K562 (cell line): Measurements from ENCODE around the gene CCDC68. TPM values are rescaled to one million over a fixed set of nuclear protein-coding genes. Genes with fewer than 3 reads are reported as not detected.

ENCODE experiments used
- ATAC-seq: fragments of 200-7000 bp; cut with Tn5 transposase; 3 replicates; pipeline ENCODE4 v1.9.1; 2020; ENCODE audit warnings: moderate library complexity
- BruUV-seq: library from RNA; stranded (reverse); fragments of 400-500 nt; replicated peaks from 2 replicates; lab custom pipeline; 2021; lab: Mats Ljungman, UMichigan
- CTCF ChIA-PET: fragments of 300-600 bp; formaldehyde crosslinking; extraction: SDS; loops from one replicate; lab custom pipeline; 2021; ENCODE audit warnings: low intra/inter-chr PET ratio; lab: Yijun Ruan, JAX
- POLR2A ChIA-PET: fragments of 300-600, 350-650 bp; sonication (Branson Sonifier 250); formaldehyde crosslinking; extraction: SDS; loops from one replicate; lab custom pipeline; 2021; ENCODE audit warnings: antibody characterized with exemption, inconsistent platforms; lab: Yijun Ruan, JAX
- DNase-seq, 4 experiments: peaks; one replicate each; pipeline versions ENCODE4 v3.0.0 to v3.0.0-alpha.2; 2011 to 2018; ENCODE audit warnings: low spot score in 3 of 4, mixed read lengths in 3 of 4; ENCODE audit errors: extremely low read depth in 1 of 4
- FAIRE-seq: peaks from 2 replicates; lab custom pipeline; 2011; peaks lifted over from hg19 to GRCh38; lab: Jason Lieb, UNC
- H2AFZ ChIP-seq: 2 replicates; pipeline ENCODE4 v1.6.0; 2011; ENCODE audit warnings: low read depth, low read length, control low read depth, inconsistent platforms
- H3K27ac ChIP-seq: fragments of 200-600 bp; 3 replicates; pipeline ENCODE4 v1.8.0; 2011; ENCODE audit warnings: low read depth, mild to moderate bottlenecking, control low read depth, inconsistent platforms, low read length, moderate library complexity, mixed read lengths; ENCODE audit errors: extremely low read depth
- H3K27me3 ChIP-seq, 2 experiments: fragments of 300-600 bp in 1 of 2; 2 replicates in 1 of 2; 3 replicates in 1 of 2; pipeline versions ENCODE4 v1.6.0 to v1.8.0; 2011; ENCODE audit warnings: inconsistent platforms in 2 of 2, low read length in 2 of 2, mild to moderate bottlenecking in 1 of 2, mixed read lengths in 1 of 2, moderate library complexity in 1 of 2; ENCODE audit not compliant: control insufficient read depth in 2 of 2, insufficient read depth in 2 of 2
- H3K36me3 ChIP-seq: fragments of 300-600 bp; 3 replicates; pipeline ENCODE4 v1.8.0; 2011; ENCODE audit warnings: mild to moderate bottlenecking, low read length, inconsistent platforms; ENCODE audit not compliant: control insufficient read depth, insufficient read depth
- H3K4me1 ChIP-seq, 2 experiments: fragments of 200-600 bp in 1 of 2; replicated peaks in 1 of 2; 2 replicates in 1 of 2; 3 replicates in 1 of 2; pipeline versions ENCODE4 v1.5.1 to v1.8.0; 2011; ENCODE audit warnings: inconsistent platforms in 2 of 2, low read length in 2 of 2, mild to moderate bottlenecking in 1 of 2, mixed read lengths in 1 of 2, moderate library complexity in 1 of 2; ENCODE audit not compliant: control insufficient read depth in 2 of 2, insufficient read depth in 2 of 2
- H3K4me2 ChIP-seq: 2 replicates; pipeline ENCODE4 v1.6.1; 2011; ENCODE audit warnings: low read length, control low read depth, inconsistent platforms, mixed read lengths; ENCODE audit not compliant: insufficient read depth
- H3K4me3 ChIP-seq: fragments of 200-600 bp; sonication (generic), shearing (Covaris generic); 2 replicates; pipeline ENCODE4 v1.5.1; 2016; ENCODE audit warnings: control low read depth, inconsistent platforms
- H3K79me2 ChIP-seq: fragments of 200-600 bp; 3 replicates; pipeline ENCODE4 v1.8.0; 2011; ENCODE audit warnings: low read length, inconsistent platforms; ENCODE audit not compliant: control insufficient read depth, insufficient read depth
- H3K9ac ChIP-seq, 2 experiments: 2 replicates each; pipeline versions ENCODE4 v1.6.0 to v1.6.1; 2011; ENCODE audit warnings: low read depth in 2 of 2, low read length in 2 of 2, control low read depth in 1 of 2, inconsistent platforms in 1 of 2, mild to moderate bottlenecking in 1 of 2, mixed read lengths in 1 of 2; ENCODE audit not compliant: insufficient read depth in 1 of 2
- H3K9me1 ChIP-seq: one replicate; pipeline ENCODE4 v1.6.0; 2011; ENCODE audit warnings: inconsistent platforms, mild to moderate bottlenecking, low read length, moderate library complexity; ENCODE audit not compliant: control insufficient read depth, insufficient read depth
- H3K9me3 ChIP-seq: replicated peaks from 2 replicates; pipeline ENCODE4 v1.5.1; 2011; ENCODE audit warnings: low read depth, low read length, inconsistent platforms; ENCODE audit not compliant: control insufficient read depth, insufficient read depth
- H4K20me1 ChIP-seq: replicated peaks from 2 replicates; pipeline ENCODE4 v1.6.1; 2011; ENCODE audit warnings: low read length, inconsistent platforms, mixed read lengths; ENCODE audit not compliant: control insufficient read depth, insufficient read depth
- ARID1B ChIP-seq: fragments of 450-650 bp; IDR thresholded peaks from 2 replicates; pipeline ENCODE4 v1.6.1; 2016; ENCODE audit warnings: antibody characterized with exemption, mild to moderate bottlenecking, inconsistent platforms
- BRF1 ChIP-seq: IDR thresholded peaks from 3 replicates; pipeline ENCODE4 v1.6.1; 2011; ENCODE audit warnings: borderline replicate concordance, mild to moderate bottlenecking; ENCODE audit not compliant: insufficient read length; ENCODE audit errors: extremely low read depth
- DPF2 ChIP-seq: fragments of 450-650 bp; IDR thresholded peaks from 2 replicates; pipeline ENCODE4 v1.6.1; 2016
- ELF1 ChIP-seq: fragments of 200-800 bp; sonication (Bioruptor generic); IDR thresholded peaks from 2 replicates; pipeline ENCODE4 v1.6.1; 2016; ENCODE audit warnings: missing genetic modification characterization, missing compliant biosample characterization
- HDAC1 ChIP-seq, 2 experiments: fragments of 450-650 bp; IDR thresholded peaks; 2 replicates each; pipeline ENCODE4 v1.6.1; 2016 to 2017; ENCODE audit warnings: inconsistent platforms in 1 of 2, mild to moderate bottlenecking in 1 of 2, moderate library complexity in 1 of 2
- HMG20B ChIP-seq: fragments of 250-450 bp; sonication (Bioruptor Pico); IDR thresholded peaks from 2 replicates; pipeline ENCODE4 v1.5.0; 2021; ENCODE audit warnings: mild to moderate bottlenecking
- KLF1 ChIP-seq: fragments of 450-650 bp; IDR thresholded peaks from 2 replicates; pipeline ENCODE4 v1.6.1; 2016; ENCODE audit warnings: missing genetic modification characterization, missing compliant biosample characterization
- LARP7 ChIP-seq: fragments of 450-650 bp; IDR thresholded peaks from 2 replicates; pipeline ENCODE4 v1.6.1; 2016
- LCOR ChIP-seq: sonication (generic); formaldehyde crosslinking; IDR thresholded peaks from 2 replicates; pipeline ENCODE4 v1.8.0; 2022; ENCODE audit warnings: mild to moderate bottlenecking, missing genetic modification reagents
- NUFIP1 ChIP-seq: fragments of 450-650 bp; IDR thresholded peaks from 2 replicates; pipeline ENCODE4 v1.6.1; 2018; ENCODE audit not compliant: partially characterized antibody
- PTTG1 ChIP-seq: fragments of 450-650 bp; IDR thresholded peaks from 2 replicates; pipeline ENCODE4 v1.6.1; 2016; ENCODE audit warnings: low read depth, mild to moderate bottlenecking, missing genetic modification characterization, missing compliant biosample characterization
- RBM15 ChIP-seq: fragments of 200-400 bp; formaldehyde crosslinking; IDR thresholded peaks from 2 replicates; pipeline ENCODE4 v1.6.1; 2018; ENCODE audit warnings: mild to moderate bottlenecking, low read length, moderate library complexity; ENCODE audit not compliant: insufficient read depth
- TAF1 ChIP-seq: IDR thresholded peaks from 2 replicates; pipeline ENCODE4 v1.6.1; 2011; ENCODE audit warnings: mild to moderate bottlenecking, low read length, moderate library complexity; ENCODE audit not compliant: insufficient read depth, control insufficient read depth, severe bottlenecking; ENCODE audit errors: extremely low read depth
- ZBTB11 ChIP-seq, 3 experiments: fragments of 200-800 bp in 1 of 3; fragments of 250-450 bp in 1 of 3; fragments of 450-650 bp in 1 of 3; sonication (Bioruptor Pico) in 1 of 3; sonication (Bioruptor generic) in 1 of 3; formaldehyde crosslinking in 1 of 3; IDR thresholded peaks; 2 replicates each; pipeline versions ENCODE4 v1.6.1 to v1.8.0; 2016 to 2022; ENCODE audit warnings: mild to moderate bottlenecking in 2 of 3, missing genetic modification characterization in 2 of 3, missing compliant biosample characterization in 1 of 3, moderate library complexity in 1 of 3
- ZNF124 ChIP-seq: sonication (generic); formaldehyde crosslinking; IDR thresholded peaks from 2 replicates; pipeline ENCODE4 v1.8.1; 2022; ENCODE audit warnings: missing genetic modification reagents
- ZNF766 ChIP-seq: fragments of 200-800 bp; sonication (Bioruptor generic); conservative IDR thresholded peaks from 2 replicates; pipeline ENCODE4 v1.6.1; 2016; ENCODE audit warnings: missing genetic modification characterization, missing compliant biosample characterization
- whole genome bisulfite sequencing: fragments of 100-300 bp; shearing (Covaris generic); methylation state at CpG from one replicate; pipeline ENCODE4 v1.1.6; 2016; ENCODE audit warnings: low coverage, mixed read lengths; ENCODE audit not compliant: insufficient coverage; ENCODE audit errors: missing lambda C conversion rate; 5-methylcytosine and 5-hydroxymethylcytosine counted together
- in situ Hi-C: fragments of 300-500 bp; cut with MboI; formaldehyde crosslinking; loops from 4 replicates; pipeline ENCODE4 v1.15.0; 2018; ENCODE audit warnings: inconsistent platforms, mixed read lengths
- intact Hi-C: fragments of 100-400 bp; cut with micrococcal nuclease; formaldehyde crosslinking; loops from 2 replicates; pipeline ENCODE4 v1.14.2; 2022
- polyA plus RNA-seq, 8 experiments: library from polyadenylated mRNA; depleted of rRNA in 4 of 8; stranded (reverse) in 5 of 8; unstranded in 3 of 8; fragments of >200 nt; fragmentation: Nextera tagmentation in 2 of 8; fragmentation: Illumina TruSeq in 1 of 8; extraction: Ambion mirVana in 2 of 8; extraction: Trizol in 1 of 8; gene quantifications; 2 replicates each; pipeline versions ENCODE4 v1.2.1 to v1.2.3, GENCODE V29; 2011 to 2014; ENCODE audit warnings: inconsistent platforms in 1 of 8, missing spikeins in 1 of 8
- total RNA-seq, 7 experiments: library from RNA; depleted of rRNA in 6 of 7; stranded (reverse); fragments of >200 nt in 6 of 7; fragmentation: Illumina TruSeq in 2 of 7; extraction: Trizol in 2 of 7; gene quantifications; 2 replicates each; pipeline versions ENCODE4 v1.2.1 to v1.2.3, GENCODE V29; 2011 to 2021; ENCODE audit warnings: low replicate concordance in 1 of 7

The CCDC68 gene
- total and polyA plus RNA-seq, 9 of the 15 experiments (the other 6 are each of a cell fraction or from before 2014, with no cell fraction given) = 0.28 to 4.5 (median 1.4) TPM

GRCh38 chr18:54878159-54878622 is 81.1 kb downstream of the CCDC68 start (continued):
- TF ChIP-seq ARID1B (peak; percentile 45; the same call in 1 of the 2 replicates), HDAC1 (IDR thresholded peaks at IDR 0.05) (0 out of 4 replicates have a peak, but pooled peaks of 1 of the 2 experiments have one; percentile 54)

- Histone ChIP-seq H3K9ac (no peak overlapping the region), H3K4me2 (no peak overlapping the region), H3K27me3 (no peaks in the 10 kb centered on the region), H3K9me3 (no peaks in the 10 kb centered on the region), H3K9me1 (no peaks in the 10 kb centered on the region), H3K27ac (no peak overlapping the region), H3K79me2 (no peaks in the 10 kb centered on the region), H3K4me1 (peaks cover 0 to 30% of the 10 kb centered on the region in 2 experiments; a peak in 3 of 5 replicates), H4K20me1 (no peaks in the 10 kb centered on the region)
- POLR2A ChIA-PET = no interaction called here
- CTCF ChIA-PET = no interaction called here
- FAIRE-seq = no peak
- intact Hi-C loops (no loop called here), in situ Hi-C loops (no loop called here)
- ATAC-seq = no peak
- WGBS = 63% methylated on average over 1 of the region's 1 CpG
- TF ChIP-seq BRF1 = no peak
- TF ChIP-seq PTTG1 (tag) = no peak
- no peak for TF ChIP-seq ELF1 (tag)
- no peak for TF ChIP-seq NUFIP1
- TF ChIP-seq HMG20B (CRISPR knock-in tag) = no peak
- no peak for TF ChIP-seq TAF1
- TF ChIP-seq ZNF124 = no peak
- TF ChIP-seq LCOR = no peak
- no peak for TF ChIP-seq DPF2
- no peak for TF ChIP-seq ZNF766
- TF ChIP-seq KLF1 (tag) = no peak
- no peak for TF ChIP-seq ZBTB11 (CRISPR knock-in tag; IDR thresholded peaks at IDR 0.05)
- no peak for TF ChIP-seq RBM15
- no peak for TF ChIP-seq LARP7
- TF ChIP-seq, all 486 proteins: peak for 0
- Histone ChIP-seq H3K4me3 (no peak overlapping the region), H2AFZ (no peak overlapping the region), H3K36me3 (no peaks in the 10 kb centered on the region)
- BruUV-seq = no TSS peak
- no peak for DNase-seq
These were observed 82.2 kb downstream of the CCDC68 start for GRCh38 chr18:54877076-54877475.
